LHCN-M2 (cell line): ENCODE measurements around the gene PTPRH. TPM values are rescaled to one million over a fixed set of nuclear protein-coding genes. Genes with fewer than 3 reads are reported as not detected.

Source experiments
- DNase-seq: peaks from one replicate; pipeline ENCODE4 v3.0.0-alpha.2; 2012; ENCODE audit warnings: low read depth
- polyA plus RNA-seq: library from polyadenylated mRNA; unstranded; fragments of >200 nt; gene quantifications from one replicate; pipeline ENCODE4 v1.2.1, GENCODE V29; 2012; ENCODE audit warnings: missing spikeins
- total RNA-seq: library from RNA; depleted of rRNA; stranded (reverse); fragments of >200 nt; gene quantifications from 2 replicates; pipeline ENCODE4 v1.2.3, GENCODE V29; 2014; rRNA removed

PTPRH gene, protein sequence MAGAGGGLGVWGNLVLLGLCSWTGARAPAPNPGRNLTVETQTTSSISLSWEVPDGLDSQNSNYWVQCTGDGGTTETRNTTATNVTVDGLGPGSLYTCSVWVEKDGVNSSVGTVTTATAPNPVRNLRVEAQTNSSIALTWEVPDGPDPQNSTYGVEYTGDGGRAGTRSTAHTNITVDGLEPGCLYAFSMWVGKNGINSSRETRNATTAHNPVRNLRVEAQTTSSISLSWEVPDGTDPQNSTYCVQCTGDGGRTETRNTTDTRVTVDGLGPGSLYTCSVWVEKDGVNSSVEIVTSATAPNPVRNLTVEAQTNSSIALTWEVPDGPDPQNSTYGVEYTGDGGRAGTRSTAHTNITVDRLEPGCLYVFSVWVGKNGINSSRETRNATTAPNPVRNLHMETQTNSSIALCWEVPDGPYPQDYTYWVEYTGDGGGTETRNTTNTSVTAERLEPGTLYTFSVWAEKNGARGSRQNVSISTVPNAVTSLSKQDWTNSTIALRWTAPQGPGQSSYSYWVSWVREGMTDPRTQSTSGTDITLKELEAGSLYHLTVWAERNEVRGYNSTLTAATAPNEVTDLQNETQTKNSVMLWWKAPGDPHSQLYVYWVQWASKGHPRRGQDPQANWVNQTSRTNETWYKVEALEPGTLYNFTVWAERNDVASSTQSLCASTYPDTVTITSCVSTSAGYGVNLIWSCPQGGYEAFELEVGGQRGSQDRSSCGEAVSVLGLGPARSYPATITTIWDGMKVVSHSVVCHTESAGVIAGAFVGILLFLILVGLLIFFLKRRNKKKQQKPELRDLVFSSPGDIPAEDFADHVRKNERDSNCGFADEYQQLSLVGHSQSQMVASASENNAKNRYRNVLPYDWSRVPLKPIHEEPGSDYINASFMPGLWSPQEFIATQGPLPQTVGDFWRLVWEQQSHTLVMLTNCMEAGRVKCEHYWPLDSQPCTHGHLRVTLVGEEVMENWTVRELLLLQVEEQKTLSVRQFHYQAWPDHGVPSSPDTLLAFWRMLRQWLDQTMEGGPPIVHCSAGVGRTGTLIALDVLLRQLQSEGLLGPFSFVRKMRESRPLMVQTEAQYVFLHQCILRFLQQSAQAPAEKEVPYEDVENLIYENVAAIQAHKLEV
- total RNA-seq, result 0.19 and 0.29 TPM in 2 replicates
- polyA plus RNA-seq, result 0.61 TPM

DNA sequence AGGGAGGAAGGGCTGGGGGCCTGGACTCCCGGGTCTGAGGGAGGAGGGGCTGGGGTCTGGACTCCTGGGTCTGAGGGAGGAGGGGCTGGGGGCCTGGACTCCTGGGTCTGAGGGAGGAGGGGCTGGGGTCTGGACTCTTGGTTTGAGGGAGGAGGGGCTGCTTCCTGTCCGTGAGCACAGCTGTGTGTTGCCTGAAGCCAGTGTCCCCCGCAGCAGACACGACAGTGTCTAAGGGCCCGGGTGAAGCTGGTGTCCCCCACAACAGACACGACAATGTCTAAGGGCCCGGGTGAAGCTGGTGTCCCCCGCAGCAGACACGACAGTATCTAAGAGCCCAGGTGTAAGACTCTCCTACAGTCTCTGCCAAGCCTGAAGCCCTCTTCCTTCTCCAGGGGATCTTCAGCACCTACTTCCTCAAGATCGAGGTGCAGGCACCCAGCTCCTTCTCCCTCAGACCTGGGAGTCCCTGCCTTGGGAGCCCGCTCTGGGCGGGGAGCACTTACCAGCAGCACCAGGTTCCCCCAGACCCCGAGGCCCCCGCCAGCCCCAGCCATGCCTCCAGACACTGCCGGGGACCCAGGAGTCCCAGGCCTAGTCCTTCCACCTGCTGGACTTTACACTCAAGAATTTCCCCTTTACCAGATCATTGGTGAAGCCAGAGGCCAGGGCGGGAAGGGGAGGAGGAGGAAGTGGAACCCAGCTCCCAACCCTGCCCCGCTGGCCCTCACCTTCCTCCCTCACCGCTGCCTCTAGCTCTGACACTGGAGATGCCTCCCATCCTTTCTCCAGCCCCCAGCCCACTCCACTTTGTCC, at the start of gene PTPRH:
TSS of gene PTPRH (minus strand) at position 622 of the 813 bp plus-strand sequence. CDS start at position 554, 68 bp downstream.
- no peak for DNase-seq

DNA sequence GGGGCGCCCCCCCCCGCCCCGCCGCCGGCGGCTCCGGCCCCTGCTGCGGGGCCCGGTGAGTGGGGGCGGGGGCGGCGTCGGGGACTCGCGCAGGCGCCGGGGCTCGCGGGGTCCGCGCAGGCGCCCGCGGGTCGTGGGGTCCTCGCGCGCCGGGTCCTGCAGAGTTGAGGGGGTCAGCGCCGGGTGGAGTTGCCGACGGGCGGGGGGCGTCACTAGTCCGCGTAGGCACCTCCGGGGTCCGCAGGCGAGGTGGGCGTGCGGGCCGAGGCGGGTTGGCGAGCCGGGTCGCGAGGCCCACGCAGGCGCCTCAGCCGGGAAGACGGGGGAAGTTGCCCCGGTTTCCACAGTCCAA, 49.2 kb upstream of the PTPRH start:
- DNase-seq, result no peak

DNA sequence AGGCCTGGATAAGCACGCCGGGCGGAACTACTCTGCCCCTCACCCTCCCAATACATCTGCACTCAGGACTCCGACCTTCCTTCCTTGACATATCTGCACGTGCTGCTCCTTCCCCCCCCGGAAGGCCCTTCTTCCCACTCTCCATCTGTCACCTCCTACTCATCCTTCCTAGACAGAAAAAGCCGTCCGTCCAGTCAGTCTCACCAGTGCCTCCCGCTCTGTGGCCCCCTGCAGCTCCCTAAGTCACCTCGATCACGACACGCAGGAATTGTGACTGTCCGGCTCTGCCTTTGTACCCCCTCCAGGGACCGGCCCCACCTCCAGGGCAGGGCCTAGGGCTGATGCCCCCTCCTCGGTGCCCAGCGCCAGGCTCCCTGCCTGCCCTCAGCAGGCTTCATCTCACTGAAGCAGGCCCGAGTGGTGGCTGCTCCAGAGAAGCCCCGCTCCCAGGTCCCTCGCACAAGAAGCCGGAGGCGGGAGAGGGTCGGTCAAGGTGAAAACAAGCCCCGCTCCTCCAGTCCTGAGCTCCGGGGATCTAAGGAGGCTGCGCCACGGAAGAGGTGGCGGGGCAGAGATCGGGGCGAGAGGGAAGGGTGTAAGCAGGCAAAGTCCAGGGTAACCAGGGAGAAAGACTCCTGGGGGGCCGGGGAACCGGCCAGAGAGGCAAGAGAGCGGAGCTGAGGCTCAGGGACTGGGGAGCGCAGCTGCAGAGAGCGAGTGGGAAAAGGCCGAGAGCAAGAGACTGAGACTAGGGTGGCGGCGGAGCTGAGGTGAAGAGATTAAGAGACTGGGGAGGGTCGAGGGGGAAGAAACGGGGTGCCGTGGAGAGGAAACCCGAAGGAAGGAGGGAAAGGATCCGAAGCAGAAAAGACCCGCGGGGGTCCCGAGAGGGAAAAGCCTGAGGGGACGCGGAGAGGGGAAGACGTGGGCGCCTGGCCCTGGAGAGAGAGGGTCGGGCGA, 48.4 kb upstream of the PTPRH start:
- DNase-seq, result peak; percentile 26

DNA sequence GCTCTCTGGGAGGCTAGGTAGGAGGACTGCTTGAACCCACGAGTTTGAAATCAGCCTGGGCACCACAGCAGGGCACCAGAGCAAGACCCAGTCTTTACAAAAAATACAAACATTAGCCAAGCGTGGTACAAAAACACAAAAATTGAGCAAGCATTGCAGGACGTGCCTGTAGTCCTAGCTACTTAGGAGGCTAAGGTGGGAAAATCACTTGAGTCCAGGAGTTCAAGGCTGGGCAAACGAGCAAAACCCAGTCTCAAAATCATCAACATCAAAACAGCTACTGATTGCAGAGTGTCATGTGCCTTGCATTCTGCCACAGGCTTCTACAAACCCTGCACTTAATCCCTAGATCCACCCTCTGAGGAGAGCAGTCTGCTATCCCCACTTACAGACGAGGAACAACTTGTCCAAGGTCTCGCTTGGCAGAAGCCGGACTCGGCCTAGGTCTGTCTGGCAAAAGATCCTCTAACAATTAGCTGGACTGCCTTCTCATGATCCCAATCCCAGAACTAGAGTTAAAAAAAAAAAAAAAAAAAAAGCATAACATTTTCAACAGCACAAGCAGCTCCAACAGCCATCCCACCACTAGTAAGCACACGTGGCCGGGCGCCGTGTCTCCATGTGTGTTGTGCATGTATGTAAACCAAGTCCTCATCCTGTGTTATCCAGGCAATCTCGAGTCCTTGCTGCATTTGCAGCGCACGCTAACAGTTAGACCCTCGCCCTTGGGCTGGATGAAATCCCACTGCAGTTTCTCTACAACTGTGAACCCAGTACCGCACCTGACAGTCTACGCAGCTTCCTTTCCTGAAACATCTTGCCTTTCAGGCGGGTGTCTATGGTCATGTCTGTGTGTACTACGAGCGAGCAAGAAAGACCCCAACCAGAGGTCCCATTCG, 47.5 kb upstream of the PTPRH start:
- DNase-seq, result no peak

DNA sequence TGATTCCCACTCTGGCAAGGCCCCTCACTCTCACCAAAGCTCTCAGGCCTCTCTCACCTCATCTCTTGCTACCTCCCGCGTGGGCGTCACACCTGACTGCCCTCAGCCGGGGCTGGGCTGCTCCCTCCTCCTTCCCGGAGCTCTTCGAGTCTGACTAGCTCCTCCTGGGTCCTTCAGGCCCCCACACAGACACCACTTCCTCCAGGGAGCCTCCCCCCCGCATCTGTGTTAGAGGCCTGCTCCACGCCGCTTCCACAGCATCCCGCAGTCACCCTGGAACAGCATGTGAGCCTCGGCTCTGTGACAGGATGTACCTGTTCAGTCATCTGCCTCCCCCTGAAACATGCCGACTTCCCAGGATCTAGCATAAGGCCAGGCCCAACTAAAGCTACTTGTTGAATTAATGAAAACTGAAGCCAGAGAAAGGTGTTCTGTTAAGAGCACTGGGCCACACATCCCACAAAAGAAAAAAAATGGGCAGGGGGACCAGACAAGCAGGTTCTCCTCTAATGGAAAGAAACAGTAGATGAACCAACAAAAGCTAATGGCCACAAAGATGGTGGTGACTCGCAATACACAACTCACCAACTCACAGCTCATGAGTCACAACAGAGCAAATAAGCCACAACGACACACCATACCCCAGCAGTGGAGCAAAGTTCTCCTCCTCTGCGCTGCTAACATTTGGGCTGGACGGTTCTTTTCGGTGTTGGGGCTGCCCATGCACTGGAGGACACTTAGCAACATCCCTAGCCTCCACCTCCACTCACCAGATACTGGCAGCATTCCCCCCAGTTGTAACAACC, 46.5 kb upstream of the PTPRH start:
- peak; percentile 50 for DNase-seq

DNA sequence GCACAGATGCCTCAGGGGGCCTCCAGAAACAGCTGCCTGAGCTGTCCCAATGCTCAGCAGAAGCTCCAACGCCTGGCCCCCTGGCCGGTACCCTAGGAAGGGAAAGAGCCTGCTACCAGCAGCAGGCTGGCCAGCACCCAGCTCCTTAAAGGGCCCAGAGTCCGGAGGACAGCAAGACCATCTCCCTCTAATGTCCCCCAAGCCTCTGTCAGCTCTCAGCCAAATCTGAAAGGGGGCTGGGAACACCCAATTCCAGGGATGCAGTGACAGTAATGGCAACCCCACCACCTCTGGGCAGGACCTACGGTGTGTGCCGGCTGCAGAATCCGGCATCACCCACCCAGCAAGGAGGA, 45.3 kb upstream of the PTPRH start:
- DNase-seq, result no peak

DNA sequence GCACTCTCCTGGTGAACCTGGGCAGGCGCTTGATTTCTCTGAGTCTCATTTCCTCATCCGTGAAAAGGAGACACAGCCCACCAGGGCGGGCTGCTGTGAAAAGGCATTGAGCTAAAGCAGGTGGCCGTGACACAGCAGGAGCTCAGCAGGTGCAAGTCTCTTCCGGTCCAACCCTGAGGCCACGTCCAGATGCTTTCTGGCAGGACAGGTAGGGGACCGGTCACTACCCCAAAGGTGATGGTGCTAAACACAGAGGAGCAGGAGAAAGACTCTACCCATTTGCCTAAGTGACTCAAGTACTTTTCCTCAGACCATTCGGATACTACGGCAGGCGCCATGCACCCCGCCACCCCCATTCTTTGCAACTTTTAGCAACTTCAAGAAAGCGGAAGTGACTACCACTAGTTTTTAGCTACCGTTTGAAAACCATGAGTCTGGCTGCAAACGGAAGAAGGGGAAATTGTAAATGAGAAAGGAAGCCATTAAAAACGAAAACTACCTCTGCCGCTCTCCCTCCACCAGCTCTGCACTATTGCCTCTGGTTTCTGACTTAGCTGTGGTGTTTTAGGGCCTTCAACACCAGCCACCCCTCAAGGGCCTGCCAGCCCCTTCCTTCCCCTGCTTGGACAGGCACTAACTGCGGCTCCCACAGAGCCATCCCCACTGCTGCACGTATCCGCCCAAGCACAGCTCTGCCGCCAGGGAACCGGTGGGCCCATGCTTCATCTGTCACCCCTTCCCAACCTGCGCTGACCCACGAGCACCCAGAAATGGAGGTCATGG, 44.7 kb upstream of the PTPRH start:
- DNase-seq, result no peak

DNA sequence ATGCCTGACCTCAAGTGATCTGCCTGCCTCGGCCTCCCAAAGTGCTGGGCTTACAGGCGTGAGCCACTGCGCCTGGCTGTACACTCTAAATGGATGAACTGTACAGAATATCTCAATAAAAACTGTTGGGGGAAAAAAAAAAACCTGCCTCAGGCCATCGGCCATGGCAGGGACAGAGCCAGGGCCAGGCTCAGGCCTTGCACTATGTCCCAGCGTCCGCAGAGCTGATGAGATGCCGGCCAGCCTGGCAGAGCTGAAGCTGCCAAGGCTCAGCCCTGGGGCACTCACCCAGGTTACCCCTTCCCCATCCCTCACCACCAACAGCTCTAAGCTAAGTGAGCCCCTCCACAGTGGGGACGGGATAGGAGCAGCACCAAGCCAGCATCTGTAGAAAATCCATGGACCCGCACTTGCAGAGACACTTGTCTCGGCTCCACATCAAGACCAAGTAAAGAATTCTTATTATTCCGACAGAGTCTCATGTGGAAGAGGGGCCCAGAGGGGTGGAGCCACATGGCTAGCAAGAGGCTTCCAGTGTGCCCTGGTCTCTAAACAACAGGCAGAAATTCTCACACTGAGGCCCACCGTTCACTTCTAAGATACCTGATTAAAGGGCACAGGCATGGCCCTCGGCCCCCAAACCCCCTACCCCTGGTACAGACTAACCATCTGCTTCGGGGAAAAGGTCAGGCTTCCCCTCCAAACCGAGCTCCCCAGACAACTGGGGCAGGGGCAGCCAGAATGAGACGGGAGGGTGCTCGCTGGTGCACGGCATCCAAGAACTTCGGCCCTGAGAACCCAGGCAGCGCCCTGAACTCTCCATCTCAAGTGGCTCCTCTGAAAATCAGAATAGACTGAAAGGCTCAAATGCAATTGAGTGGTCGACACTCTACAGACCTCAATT, 43.7 kb upstream of the PTPRH start:
- no peak for DNase-seq

DNA sequence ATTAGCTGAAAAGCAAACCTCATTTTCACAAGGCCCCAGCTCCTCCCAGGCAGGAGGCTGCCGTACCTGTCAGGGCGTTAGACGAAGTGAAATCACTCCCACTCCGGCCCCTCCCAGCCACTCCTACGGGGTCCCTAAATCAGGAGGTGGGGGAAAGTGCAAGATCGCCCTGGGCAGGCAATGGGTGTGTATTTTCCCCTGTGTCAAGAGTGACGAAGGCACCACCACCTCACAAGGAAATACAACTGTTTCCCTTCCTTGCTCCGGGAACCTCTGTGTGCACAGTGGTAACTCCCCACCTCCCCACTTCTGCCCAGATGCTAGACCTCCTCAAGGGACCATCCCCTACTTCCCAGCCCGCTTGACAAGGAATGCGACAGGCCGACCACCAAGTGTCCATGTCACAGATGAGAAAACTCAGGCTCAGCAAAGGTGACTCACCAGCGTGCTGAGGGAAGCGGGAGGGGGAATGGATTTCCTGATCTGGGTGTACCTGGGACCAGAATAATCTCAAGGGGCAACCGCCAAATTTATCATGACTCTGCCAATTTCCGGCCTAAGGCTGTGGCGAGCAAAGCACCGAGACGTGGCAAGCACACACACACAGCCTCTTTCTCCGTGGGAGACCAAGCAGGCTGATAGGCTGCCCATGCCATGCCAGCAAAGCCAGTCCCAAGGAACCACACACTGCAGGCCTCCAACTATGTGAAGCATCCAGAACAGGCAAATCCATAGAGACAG, 42.2 kb upstream of the PTPRH start:
- DNase-seq, result no peak

DNA sequence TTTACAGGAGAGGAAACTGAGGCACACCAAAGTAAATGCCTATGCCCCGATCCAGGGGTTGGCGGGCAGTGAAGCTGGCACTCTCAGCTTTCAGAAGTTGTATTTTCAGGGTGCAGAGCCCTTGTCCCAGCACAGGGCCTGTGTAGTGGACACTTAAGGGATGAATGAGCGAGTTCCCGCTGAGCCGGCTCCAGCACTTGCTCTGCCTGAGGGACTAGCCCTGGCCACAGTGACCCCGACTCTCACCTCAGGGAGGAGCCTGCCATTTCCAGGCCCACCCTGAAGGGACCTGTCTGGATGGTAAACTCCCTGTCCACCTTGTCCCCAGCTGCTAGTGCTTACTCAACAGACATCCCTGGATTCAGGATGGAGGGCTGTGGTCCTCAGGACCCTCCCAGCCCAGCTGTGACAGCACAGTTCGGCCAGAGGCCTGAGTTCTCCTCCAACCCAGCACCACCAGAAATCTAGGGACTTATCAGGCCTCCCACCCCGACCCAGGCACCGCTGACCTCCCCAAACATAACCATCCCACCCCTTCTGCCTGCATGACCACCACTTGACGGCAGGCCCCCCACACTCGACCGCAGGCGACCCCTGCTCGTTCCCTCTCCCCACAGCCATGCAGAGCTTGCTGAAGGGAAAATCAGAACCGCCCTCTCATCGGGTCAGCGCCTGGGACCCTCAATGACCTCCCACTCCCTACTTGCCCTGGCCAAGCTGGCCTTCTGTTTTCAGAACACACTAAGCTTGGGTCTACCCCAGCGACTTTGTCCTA, 41.1 kb upstream of the PTPRH start:
- DNase-seq, result no peak

DNA sequence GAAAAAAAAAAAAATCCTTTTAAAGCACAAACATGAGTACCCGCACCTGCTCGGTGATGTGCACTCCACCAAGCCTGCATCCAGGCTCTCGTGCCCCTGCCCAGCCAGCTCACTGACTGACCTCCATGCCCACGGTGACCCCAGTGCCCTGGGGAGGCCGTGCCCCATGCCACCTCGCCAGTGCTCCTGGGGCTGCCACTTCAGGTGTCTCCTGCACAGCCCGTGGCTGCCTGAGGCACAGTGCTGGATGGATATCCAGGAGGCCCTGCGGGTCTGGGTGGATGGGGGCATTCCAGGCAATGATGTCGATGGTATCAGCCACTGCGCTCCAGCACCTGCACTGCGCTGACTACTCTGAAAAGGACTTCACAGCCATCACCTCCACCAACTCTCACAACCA, 40.5 kb upstream of the PTPRH start:
- DNase-seq, result no peak

DNA sequence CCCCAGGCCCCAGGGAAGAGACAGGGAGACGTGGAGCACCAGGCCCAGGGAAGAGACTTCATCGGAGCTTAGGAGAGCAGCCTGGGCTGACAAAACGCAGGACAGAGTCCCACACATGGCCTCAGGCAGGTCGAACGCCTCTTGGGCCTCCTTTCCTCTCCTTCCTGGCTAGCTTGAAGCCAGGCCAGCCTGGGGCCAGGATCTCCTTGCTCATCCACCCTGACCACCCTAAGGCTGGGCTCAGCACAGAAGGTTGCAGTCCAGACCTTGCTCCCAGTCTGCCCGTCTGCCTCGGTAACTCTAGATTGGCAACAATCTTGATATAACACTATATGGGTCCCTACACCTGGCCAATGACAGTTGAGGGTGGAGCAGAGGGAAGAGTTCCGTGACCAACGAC, 39.4 kb upstream of the PTPRH start:
- no peak for DNase-seq

DNA sequence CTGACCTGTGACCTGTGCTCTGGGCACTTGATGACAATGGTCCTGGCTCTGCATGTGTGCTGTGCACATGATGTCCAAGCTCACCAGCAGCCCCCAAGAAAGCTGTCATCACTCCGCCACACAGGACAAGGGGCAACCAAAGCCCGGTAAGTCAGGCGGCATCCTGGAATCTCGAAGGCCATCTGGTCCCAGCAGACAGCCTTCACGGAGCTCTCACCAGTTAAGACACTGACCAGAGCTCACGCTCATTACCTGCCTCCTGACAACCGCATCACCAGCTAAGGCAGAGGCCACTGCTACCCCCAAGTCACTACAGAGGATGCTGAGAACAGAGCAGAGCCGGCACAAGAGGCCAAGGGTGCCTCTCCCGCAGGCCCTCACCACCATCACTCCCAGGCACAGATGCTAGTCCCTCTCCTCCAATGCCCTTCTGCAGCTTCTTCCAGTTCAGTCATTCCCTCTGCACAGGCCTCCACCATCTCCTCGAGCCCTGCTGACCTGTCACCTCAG, 38.9 kb upstream of the PTPRH start:
- no peak for DNase-seq

DNA sequence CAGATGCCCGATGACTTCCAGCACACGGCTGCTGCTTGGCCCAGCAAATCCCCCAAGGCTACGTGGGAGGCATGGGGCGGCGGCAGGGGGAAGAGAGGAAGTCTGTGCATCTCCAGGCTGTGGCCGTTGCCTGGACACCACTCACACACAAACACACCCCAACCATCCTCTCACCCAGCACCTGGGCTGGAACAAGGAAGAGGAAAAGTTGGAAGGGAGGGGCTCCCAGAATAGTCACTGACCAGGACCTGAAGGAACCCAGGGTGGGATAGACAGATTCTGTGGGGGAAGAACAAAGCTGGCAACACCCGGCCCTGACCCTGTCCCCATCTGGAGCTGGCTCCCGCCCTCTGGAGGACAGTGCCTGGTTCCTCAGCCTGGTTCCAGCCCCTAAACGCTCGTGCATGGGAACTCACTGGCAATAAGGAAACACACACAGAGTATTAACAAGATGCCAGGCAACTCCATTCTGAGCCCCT, 38.4 kb upstream of the PTPRH start:
- no peak for DNase-seq
